OCI-LY3 (cell line): Measurements from ENCODE around the gene ABCB8.

Source experiments
- EZH2phosphoT487 ChIP-seq: fragments of 200-600 bp; shearing (Covaris generic); IDR thresholded peaks from 2 replicates; pipeline ENCODE4 v1.6.1; 2018; ENCODE audit warnings: antibody characterized with exemption, mixed run types, low read depth
- TF ChIP-seq, protein P1 (sequence below): fragments of 200-600, 300-600 bp; sonication (generic); IDR thresholded peaks from 2 replicates; pipeline ENCODE4 v1.5.1; 2014; ENCODE audit warnings: antibody characterized with exemption, low read length, low read depth

DNA sequence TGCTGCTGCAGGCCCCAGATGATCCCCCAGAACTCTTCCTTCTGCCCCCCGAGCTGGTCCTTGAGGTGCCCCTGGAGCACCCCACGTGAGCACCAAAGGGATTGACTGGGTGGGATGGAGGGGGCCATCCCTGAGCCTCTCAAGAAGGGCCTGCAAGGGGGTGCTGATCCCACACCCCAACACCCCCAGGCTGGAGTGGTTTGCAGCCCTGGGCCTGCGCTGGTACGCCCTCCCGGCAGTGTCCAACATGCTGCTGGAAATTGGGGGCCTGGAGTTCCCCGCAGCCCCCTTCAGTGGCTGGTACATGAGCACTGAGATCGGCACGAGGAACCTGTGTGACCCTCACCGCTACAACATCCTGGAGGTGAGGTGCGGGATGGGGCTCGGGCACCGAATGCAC lies 29.2 kb upstream of the ABCB8 start:
- TF ChIP-seq EZH2phosphoT487 = no peak
- TF ChIP-seq, protein P1, sequence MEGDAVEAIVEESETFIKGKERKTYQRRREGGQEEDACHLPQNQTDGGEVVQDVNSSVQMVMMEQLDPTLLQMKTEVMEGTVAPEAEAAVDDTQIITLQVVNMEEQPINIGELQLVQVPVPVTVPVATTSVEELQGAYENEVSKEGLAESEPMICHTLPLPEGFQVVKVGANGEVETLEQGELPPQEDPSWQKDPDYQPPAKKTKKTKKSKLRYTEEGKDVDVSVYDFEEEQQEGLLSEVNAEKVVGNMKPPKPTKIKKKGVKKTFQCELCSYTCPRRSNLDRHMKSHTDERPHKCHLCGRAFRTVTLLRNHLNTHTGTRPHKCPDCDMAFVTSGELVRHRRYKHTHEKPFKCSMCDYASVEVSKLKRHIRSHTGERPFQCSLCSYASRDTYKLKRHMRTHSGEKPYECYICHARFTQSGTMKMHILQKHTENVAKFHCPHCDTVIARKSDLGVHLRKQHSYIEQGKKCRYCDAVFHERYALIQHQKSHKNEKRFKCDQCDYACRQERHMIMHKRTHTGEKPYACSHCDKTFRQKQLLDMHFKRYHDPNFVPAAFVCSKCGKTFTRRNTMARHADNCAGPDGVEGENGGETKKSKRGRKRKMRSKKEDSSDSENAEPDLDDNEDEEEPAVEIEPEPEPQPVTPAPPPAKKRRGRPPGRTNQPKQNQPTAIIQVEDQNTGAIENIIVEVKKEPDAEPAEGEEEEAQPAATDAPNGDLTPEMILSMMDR = no peak
